ENCODE measurements around the gene GPRASP2. TPM values are rescaled to one million over a fixed set of nuclear protein-coding genes. Genes with fewer than 3 reads are reported as not detected.
"Not testable (repeated sequence)": the region's sequence is repeated elsewhere in the genome, so short reads cannot be mapped to it uniquely, and the experiment has no call there.

The GPRASP2 gene
- total RNA-seq, 2 donors from 2014 or later: 0.78 to 0.82 TPM

DNA sequence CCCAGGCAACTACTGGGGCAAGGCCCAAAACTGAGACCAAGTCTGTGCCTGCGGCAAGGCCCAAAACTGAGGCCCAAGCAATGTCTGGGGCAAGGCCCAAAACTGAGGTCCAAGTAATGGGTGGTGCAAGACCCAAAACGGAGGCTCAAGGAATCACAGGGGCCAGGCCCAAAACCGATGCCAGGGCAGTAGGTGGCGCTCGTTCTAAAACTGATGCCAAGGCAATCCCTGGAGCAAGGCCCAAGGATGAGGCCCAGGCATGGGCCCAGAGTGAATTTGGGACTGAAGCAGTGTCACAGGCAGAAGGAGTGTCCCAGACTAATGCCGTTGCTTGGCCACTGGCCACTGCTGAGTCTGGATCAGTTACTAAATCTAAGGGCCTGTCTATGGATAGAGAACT is 2.7 kb downstream of the GPRASP2 start:
- no peak overlapping the region for H3K27ac Mint-ChIP-seq
- H3K4me1 Mint-ChIP-seq: peaks cover 7% of the 10 kb centered on the region
- no peak overlapping the region for H3K4me3 Mint-ChIP-seq
- no peaks in the 10 kb centered on the region for H3K9me3 ChIP-seq (ENCODE audit: control insufficient read depth, low read length, poor library complexity, severe bottlenecking)
- no peak for DNase-seq
- H3K27me3 Mint-ChIP-seq: peaks cover 15% of the 10 kb centered on the region
- H3K36me3 Mint-ChIP-seq (ENCODE audit: low read depth): no peaks in the 10 kb centered on the region
- no peak for ATAC-seq

DNA sequence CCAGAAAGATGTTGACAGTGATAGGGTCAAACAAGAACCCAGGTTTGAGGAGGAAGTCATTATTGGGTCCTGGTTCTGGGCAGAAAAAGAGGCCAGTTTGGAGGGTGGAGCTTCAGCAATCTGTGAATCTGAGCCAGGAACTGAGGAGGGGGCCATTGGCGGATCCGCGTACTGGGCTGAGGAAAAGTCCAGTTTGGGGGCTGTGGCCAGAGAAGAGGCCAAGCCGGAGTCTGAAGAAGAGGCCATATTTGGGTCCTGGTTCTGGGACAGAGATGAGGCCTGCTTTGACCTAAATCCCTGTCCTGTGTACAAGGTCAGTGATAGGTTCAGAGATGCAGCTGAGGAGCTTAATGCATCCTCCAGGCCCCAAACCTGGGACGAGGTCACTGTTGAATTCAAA is 3.7 kb downstream of the GPRASP2 start:
- H3K4me3 Mint-ChIP-seq: no peak overlapping the region
- peaks cover 13% of the 10 kb centered on the region for H3K27me3 Mint-ChIP-seq
- peaks cover 13% of the 10 kb centered on the region for H3K4me1 Mint-ChIP-seq
- DNase-seq (no peak), ATAC-seq (no peak)
- no peak overlapping the region for H3K27ac Mint-ChIP-seq
- H3K36me3 Mint-ChIP-seq (ENCODE audit: low read depth): peaks cover 2% of the 10 kb centered on the region
- no peaks in the 10 kb centered on the region for H3K9me3 ChIP-seq (ENCODE audit: control insufficient read depth, low read length, poor library complexity, severe bottlenecking)

DNA sequence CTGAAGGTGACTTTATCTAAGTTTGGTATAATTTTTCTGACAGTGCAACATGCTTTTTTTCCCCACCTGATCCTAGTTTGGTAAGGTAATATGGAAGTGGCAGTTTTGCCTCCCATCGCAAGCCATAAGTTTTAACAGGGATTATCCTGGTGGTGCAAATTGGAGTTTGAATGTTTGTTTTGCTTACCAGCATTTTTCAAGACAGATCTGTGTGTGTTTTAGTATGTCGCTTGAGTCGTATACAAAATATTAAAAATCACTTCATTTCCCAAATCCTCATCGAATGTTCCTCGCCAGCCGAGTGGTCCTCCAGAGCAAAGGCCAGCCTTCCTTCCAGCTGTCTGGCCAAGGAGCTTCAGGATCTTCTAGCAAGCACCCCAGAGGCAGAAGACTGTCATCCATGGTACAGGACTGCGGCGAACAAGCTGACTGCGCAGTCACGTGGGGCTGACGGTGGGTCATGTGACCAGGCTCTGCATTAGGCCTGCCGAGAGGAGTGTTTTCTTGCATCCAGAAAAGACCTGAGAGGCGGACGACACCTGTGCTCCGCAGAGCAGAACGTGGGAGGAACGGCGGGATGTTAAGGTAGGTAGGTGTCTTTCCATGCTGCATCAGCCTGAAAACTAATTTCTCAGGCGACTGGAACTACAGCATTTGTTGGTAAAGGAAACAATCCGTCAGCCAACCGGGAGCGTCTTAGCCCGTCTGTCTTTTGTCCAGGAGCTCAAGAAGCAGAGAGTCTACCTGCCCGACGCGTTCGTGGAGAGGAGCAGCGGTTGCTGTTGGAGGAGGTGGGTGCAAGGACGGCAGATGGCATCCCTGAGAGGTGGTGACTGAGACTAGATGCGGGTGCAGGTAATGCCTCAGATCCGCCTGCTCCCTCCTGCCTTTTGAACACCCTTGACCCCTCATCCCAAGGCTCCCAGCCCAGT is 8.3 kb downstream of the GPRASP2 start, which contains the start of gene GPRASP3:
GPRASP3 (plus strand) TSS at position 507 of the 932 bp plus-strand sequence. CDS start 28,253 bp downstream, outside the sequence.
- H3K4me3 Mint-ChIP-seq: peak within 1 kb of the TSS; percentile 89
- peaks cover 2% of the 10 kb centered on the region for H3K36me3 Mint-ChIP-seq (ENCODE audit: low read depth)
- H3K27ac Mint-ChIP-seq: peak within 1 kb of the TSS; percentile 85
- DNase-seq (peak; percentile 42 to 46 (median 43)), ATAC-seq (peak; percentile 99)
- H3K9me3 ChIP-seq (ENCODE audit: control insufficient read depth, low read length, poor library complexity, severe bottlenecking): no peaks in the 10 kb centered on the region
- H3K4me1 Mint-ChIP-seq: peaks cover 8% of the 10 kb centered on the region
- no peaks in the 10 kb centered on the region for H3K27me3 Mint-ChIP-seq

DNA sequence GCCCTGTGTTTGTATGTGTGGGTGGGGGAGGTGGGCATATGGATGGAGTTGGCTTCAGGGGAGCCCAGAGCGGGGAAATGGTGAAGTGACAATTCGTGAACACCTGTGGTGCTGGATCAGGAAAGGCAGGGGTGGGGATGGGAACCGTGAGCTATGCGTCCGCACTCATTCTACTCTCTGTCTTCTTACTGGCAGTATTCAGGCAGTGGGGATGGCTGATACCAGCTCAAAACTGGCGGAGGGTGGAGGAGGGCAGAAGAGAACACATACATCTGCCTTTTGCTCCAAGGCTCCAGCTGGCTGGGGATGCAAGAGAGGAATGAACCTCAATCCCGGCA is 8.9 kb downstream of the GPRASP2 start:
- not testable (repeated sequence) for H3K9me3 ChIP-seq (ENCODE audit: control insufficient read depth, low read length, poor library complexity, severe bottlenecking); DNase-seq; H3K27me3 Mint-ChIP-seq; H3K27ac Mint-ChIP-seq; H3K4me3 Mint-ChIP-seq; H3K4me1 Mint-ChIP-seq; ATAC-seq; H3K36me3 Mint-ChIP-seq (ENCODE audit: low read depth)

DNA sequence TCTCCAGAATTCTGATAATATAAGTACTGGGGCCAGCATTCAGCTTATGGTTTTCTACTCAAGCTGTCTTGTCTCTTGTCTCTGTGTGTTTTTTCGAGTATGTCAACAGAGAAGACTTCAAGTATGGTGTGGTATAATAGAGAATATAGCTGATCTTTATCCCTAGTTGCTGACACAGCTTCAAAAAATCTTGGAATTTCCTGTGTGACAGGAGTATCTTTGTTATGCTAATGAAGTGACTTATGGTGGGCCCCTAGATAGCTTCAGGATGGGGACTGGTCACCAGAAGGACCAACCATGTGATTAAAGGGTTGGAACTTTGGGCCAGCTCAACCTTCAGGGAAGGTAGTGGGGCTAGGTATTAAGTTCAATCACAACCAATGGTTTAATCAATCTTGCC is 11.2 kb downstream of the GPRASP2 start:
- H3K9me3 ChIP-seq (ENCODE audit: control insufficient read depth, low read length, poor library complexity, severe bottlenecking): no peaks in the 10 kb centered on the region
- H3K36me3 Mint-ChIP-seq (ENCODE audit: low read depth): peaks cover 2% of the 10 kb centered on the region
- DNase-seq (no peak), ATAC-seq (no peak)
- no peak overlapping the region for H3K4me3 Mint-ChIP-seq
- no peak overlapping the region for H3K27ac Mint-ChIP-seq
- peaks cover 8% of the 10 kb centered on the region for H3K4me1 Mint-ChIP-seq
- no peaks in the 10 kb centered on the region for H3K27me3 Mint-ChIP-seq

DNA sequence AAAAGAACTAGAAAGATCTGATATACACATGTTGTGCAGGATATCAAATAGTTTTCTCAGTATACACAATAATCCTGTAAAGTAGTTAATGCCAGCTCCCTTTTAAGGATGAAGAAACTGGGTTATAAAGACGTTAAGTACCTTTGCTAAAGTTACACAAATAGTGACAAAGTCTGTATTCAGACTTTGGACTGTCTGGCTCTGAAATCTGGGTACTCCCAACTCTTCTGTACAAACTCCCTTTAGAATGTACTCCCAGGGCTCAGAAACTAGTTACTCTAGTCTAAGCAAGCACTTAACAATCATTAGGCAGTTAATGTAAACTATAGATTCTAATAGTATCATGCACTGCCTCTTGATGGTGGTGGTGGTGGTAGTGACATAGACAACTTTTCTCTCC is 15.5 kb downstream of the GPRASP2 start:
- no peak overlapping the region for H3K27ac Mint-ChIP-seq
- H3K4me3 Mint-ChIP-seq: no peak overlapping the region
- no peaks in the 10 kb centered on the region for H3K9me3 ChIP-seq (ENCODE audit: control insufficient read depth, low read length, poor library complexity, severe bottlenecking)
- no peaks in the 10 kb centered on the region for H3K27me3 Mint-ChIP-seq
- H3K36me3 Mint-ChIP-seq (ENCODE audit: low read depth): no peaks in the 10 kb centered on the region
- ATAC-seq: no peak
- no peaks in the 10 kb centered on the region for H3K4me1 Mint-ChIP-seq
- no peak for DNase-seq

DNA sequence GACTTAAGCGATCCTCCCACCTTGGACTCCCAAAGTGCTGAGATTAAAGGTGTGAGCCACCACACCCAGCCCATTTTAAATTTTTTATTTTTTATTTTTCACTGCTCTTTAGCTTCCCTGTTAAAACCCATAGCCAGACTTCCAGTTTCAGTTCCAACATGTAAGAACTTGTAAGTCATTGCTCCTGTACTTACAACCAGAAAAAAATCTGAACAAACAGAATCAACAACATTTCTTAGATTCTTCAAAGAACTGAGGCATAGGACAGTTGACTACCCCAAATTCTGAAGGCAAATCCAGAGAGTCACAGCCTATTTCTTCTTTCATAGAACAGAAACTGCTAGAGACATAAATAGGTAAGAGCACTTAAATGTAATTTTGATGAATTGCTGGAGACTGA is 16.4 kb downstream of the GPRASP2 start:
- no peak for ATAC-seq
- Mint-ChIP-seq H3K27ac (no peak overlapping the region), H3K27me3 (no peaks in the 10 kb centered on the region), H3K36me3 (ENCODE audit: low read depth) (no peaks in the 10 kb centered on the region), H3K4me3 (no peak overlapping the region), H3K4me1 (no peaks in the 10 kb centered on the region)
- H3K9me3 ChIP-seq (ENCODE audit: control insufficient read depth, low read length, poor library complexity, severe bottlenecking): no peaks in the 10 kb centered on the region
- DNase-seq: no peak

DNA sequence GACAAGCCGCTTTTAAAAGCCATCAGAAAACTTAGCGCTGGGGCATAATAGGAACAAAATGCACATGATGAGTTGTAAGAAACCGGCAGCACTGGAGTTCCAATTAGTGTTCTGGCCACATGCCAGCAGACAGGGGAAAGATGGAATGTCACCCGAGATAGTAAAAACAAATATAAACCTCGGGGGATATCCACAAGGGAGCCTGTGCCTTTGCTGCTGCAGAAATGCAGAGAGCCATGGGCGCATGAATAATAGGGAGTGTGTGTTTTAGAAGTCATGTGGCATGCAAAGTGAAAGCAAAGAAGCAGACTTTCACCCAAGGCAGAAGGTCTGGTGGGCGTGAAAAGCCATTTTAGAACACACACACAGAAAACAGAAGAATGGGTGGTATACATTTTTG is 27.4 kb downstream of the GPRASP2 start:
- H3K27ac Mint-ChIP-seq: no peak overlapping the region
- ATAC-seq: no peak
- no peaks in the 10 kb centered on the region for H3K27me3 Mint-ChIP-seq
- no peaks in the 10 kb centered on the region for H3K36me3 Mint-ChIP-seq (ENCODE audit: low read depth)
- H3K4me1 Mint-ChIP-seq: no peaks in the 10 kb centered on the region
- H3K4me3 Mint-ChIP-seq: no peak overlapping the region
- no peaks in the 10 kb centered on the region for H3K9me3 ChIP-seq (ENCODE audit: control insufficient read depth, low read length, poor library complexity, severe bottlenecking)
- no peak for DNase-seq

DNA sequence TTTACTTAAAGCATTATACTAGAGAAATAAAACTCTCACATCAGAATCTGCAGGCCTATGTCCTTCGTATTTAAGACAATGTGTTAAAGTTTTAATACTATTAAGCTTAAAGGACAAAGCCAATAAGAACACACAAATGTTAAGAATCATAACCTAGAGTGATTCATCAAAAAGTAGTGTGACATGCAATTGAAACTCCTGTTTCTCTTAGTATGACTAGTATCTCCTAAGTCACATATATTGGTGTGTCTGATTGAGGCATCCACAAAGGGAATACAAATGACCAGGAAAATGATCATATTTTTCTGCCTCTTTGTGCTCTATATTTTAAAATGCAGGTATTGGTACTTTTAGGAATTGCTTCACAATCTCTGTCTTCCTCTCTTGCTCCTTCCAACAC is 32.1 kb downstream of the GPRASP2 start:
- ATAC-seq: no peak
- no peaks in the 10 kb centered on the region for H3K36me3 Mint-ChIP-seq (ENCODE audit: low read depth)
- H3K4me1 Mint-ChIP-seq: no peaks in the 10 kb centered on the region
- no peaks in the 10 kb centered on the region for H3K27me3 Mint-ChIP-seq
- H3K27ac Mint-ChIP-seq: peak overlapping the region; percentile 45
- no peaks in the 10 kb centered on the region for H3K9me3 ChIP-seq (ENCODE audit: control insufficient read depth, low read length, poor library complexity, severe bottlenecking)
- no peak overlapping the region for H3K4me3 Mint-ChIP-seq
- DNase-seq: no peak

DNA sequence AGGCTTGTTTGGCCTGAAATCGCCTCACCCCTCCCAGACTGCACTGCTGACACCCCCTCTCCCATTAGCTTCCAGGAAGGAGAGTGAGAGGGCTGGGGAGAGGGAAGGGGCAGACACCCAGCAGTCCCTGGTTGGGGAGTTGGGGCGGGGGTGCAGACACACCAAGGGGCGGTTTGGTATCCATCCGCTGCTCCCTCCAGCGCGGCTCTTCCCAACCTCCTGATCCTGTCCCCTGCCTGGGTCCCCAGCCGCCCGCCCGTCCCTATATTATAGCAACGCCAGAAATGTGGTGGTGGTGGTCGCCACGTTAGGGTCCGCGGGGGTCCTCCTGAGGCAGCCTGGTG is 33.2 kb downstream of the GPRASP2 start:
- H3K4me3 Mint-ChIP-seq: peak overlapping the region; percentile 89
- no peaks in the 10 kb centered on the region for H3K9me3 ChIP-seq (ENCODE audit: control insufficient read depth, low read length, poor library complexity, severe bottlenecking)
- DNase-seq: no peak
- H3K27ac Mint-ChIP-seq: peak overlapping the region; percentile 56
- H3K36me3 Mint-ChIP-seq (ENCODE audit: low read depth): no peaks in the 10 kb centered on the region
- H3K27me3 Mint-ChIP-seq: no peaks in the 10 kb centered on the region
- ATAC-seq: no peak
- no peaks in the 10 kb centered on the region for H3K4me1 Mint-ChIP-seq

DNA sequence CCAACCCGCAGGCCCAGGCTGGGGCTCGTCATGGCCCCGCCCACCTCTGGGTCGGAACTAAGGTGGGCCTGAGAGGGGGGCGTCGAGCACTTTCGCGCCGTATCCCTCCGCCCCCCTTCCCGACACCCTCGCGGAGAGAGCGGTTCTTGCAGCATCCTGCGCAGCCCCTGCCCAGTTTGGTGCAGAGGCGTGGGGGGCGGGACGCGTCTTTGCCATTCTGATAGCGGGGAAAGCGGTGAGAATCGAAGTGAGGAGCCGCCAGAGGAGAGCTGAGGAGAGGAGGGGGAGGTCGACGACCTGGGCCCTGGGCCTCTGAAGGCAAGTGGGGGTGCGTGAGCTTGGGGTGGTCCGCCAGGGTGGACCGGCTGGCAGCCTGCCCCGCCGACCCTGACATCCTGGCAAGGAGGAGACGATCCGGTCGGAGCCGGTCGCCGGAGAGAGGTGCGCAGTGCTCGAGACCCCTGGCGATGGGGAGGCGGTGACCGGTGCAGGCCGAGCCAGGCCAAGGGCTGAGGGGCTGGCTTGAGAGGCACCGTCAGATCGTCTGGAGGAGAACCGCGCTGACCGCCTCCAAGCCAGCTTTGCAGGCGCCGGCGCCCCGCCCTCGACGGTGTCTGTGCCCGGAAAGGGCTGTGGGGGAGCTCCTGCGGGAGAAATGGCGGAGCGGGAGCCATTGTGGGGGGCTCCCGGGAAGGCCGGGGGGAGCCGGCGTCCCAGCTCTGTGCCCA is 33.8 kb downstream of the GPRASP2 start:
- ATAC-seq (peak; percentile 30), DNase-seq (no peak)
- Mint-ChIP-seq H3K27me3 (no peaks in the 10 kb centered on the region), H3K27ac (peak overlapping the region; percentile 56), H3K36me3 (ENCODE audit: low read depth) (no peaks in the 10 kb centered on the region), H3K4me1 (no peaks in the 10 kb centered on the region), H3K4me3 (peak overlapping the region; percentile 89)
- no peaks in the 10 kb centered on the region for H3K9me3 ChIP-seq (ENCODE audit: control insufficient read depth, low read length, poor library complexity, severe bottlenecking)

DNA sequence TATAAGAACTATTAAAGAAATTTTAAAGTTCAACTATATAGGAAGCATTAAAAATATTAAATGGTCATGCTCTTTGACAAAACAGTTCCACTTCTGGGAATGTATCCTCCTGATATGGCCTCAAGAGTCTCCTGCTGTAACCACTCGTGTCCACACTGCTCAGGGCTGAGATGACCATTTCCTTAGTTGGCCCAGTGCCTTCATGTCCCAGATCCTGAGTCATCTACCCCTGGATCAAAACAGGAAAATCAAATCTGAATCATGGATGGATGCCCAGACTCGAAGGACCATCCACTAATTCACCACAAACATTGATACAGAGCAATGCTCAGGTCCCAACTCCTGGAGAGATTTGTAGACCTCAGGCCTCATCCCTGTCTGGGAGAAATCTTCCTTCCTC is 53.0 kb downstream of the GPRASP2 start:
- H3K27ac Mint-ChIP-seq: no peak overlapping the region
- H3K9me3 ChIP-seq (ENCODE audit: control insufficient read depth, low read length, poor library complexity, severe bottlenecking): no peaks in the 10 kb centered on the region
- no peak for DNase-seq
- H3K4me1 Mint-ChIP-seq: peaks cover 8% of the 10 kb centered on the region
- no peak for ATAC-seq
- H3K36me3 Mint-ChIP-seq (ENCODE audit: low read depth): no peaks in the 10 kb centered on the region
- H3K27me3 Mint-ChIP-seq: no peaks in the 10 kb centered on the region
- no peak overlapping the region for H3K4me3 Mint-ChIP-seq

DNA sequence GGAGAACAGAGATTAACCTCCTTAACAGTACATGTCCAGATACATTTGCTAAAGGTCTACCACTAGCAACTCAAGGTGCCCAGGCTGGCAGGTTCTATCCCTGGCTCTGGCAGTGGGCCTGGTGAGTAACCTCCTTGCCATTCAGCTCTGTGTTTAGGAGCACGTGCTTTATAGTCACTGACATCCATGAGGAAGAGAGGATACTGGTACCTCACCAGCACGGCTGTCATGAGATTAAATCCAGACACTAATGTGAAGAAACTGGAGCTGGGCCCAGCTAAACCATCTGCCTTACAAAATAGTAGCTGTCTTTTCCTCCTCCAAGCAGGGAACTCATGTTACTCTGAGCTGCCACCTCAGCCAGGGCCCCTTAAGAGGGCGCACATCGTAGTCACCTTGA is 53.6 kb downstream of the GPRASP2 start:
- Mint-ChIP-seq H3K4me3 (no peak overlapping the region), H3K36me3 (ENCODE audit: low read depth) (no peaks in the 10 kb centered on the region), H3K27me3 (no peaks in the 10 kb centered on the region), H3K4me1 (peaks cover 8% of the 10 kb centered on the region), H3K27ac (no peak overlapping the region)
- ATAC-seq (no peak), DNase-seq (no peak)
- no peaks in the 10 kb centered on the region for H3K9me3 ChIP-seq (ENCODE audit: control insufficient read depth, low read length, poor library complexity, severe bottlenecking)

Measured in T-helper 17 cell (primary cell).